GM23338 (cell line): ENCODE measurements around the gene MATR3. TPM values are rescaled to one million over a fixed set of nuclear protein-coding genes. Genes with fewer than 3 reads are reported as not detected.

Experiments
- ATAC-seq: fragments of 200-7000 bp; cut with Tn5 transposase; 3 replicates; pipeline ENCODE4 v1.9.1; 2020
- DNase-seq: peaks from one replicate; pipeline ENCODE4 v3.0.0-alpha.2; 2015; ENCODE audit warnings: low spot score
- H2AFZ ChIP-seq: fragments of 200-600 bp; sonication (generic); 2 replicates; pipeline ENCODE4 v1.8.0; 2016; ENCODE audit warnings: antibody characterized with exemption, mild to moderate bottlenecking, moderate library complexity
- H3F3A ChIP-seq: fragments of 200-600 bp; sonication (generic); replicated peaks from 2 replicates; pipeline ENCODE4 v1.8.0; 2017; ENCODE audit warnings: antibody characterized with exemption, mixed run types, low read depth
- H3K27ac ChIP-seq: fragments of 200-600 bp; sonication (generic); 2 replicates; pipeline ENCODE4 v1.6.1; 2016; ENCODE audit warnings: low read depth
- H3K27me3 ChIP-seq: fragments of 200-600 bp; sonication (generic); 2 replicates; pipeline ENCODE4 v1.8.0; 2016; ENCODE audit warnings: mild to moderate bottlenecking, mixed run types, moderate library complexity; ENCODE audit not compliant: insufficient read depth
- H3K36me3 ChIP-seq: fragments of 200-600 bp; sonication (generic); 2 replicates; pipeline ENCODE4 v1.8.0; 2016; ENCODE audit warnings: mild to moderate bottlenecking; ENCODE audit not compliant: insufficient read depth
- H3K4me1 ChIP-seq: fragments of 200-600 bp; sonication (generic); 2 replicates; pipeline ENCODE4 v1.8.0; 2016; ENCODE audit warnings: mild to moderate bottlenecking, moderate library complexity; ENCODE audit not compliant: insufficient read depth
- H3K4me2 ChIP-seq: fragments of 200-600 bp; sonication (generic); 2 replicates; pipeline ENCODE4 v1.7.1; 2017; ENCODE audit warnings: mixed run types
- H3K4me3 ChIP-seq: fragments of 200-600 bp; sonication (generic); 2 replicates; pipeline ENCODE4 v1.6.1; 2016; ENCODE audit warnings: mixed run types
- H3K79me2 ChIP-seq: fragments of 200-600 bp; sonication (generic); replicated peaks from 2 replicates; pipeline ENCODE4 v1.8.0; 2017; ENCODE audit warnings: mild to moderate bottlenecking; ENCODE audit not compliant: insufficient read depth
- H3K9me2 ChIP-seq: fragments of 200-600 bp; sonication (generic); 2 replicates; pipeline ENCODE4 v1.8.0; 2017; ENCODE audit not compliant: insufficient read depth
- H4K20me1 ChIP-seq: fragments of 200-600 bp; sonication (generic); replicated peaks from 2 replicates; pipeline ENCODE4 v1.8.0; 2017; ENCODE audit warnings: mild to moderate bottlenecking; ENCODE audit not compliant: insufficient read depth
- H3K27ac Mint-ChIP-seq: 2 replicates; pipeline ENCODE4 v1.8.0; 2020; ENCODE audit warnings: inconsistent platforms, mild to moderate bottlenecking, moderate library complexity, mixed read lengths
- H3K27me3 Mint-ChIP-seq: 3 replicates; pipeline ENCODE4 v1.8.0; 2022; ENCODE audit warnings: low read depth, mild to moderate bottlenecking, moderate library complexity, mixed read lengths, inconsistent platforms; ENCODE audit not compliant: insufficient read depth, poor library complexity
- H3K36me3 Mint-ChIP-seq: 3 replicates; pipeline ENCODE4 v1.8.0; 2021; ENCODE audit warnings: low read depth, mild to moderate bottlenecking, inconsistent platforms, moderate library complexity, mixed read lengths
- H3K4me1 Mint-ChIP-seq: 3 replicates; pipeline ENCODE4 v1.8.0; 2020; ENCODE audit warnings: mild to moderate bottlenecking, inconsistent platforms, mixed read lengths
- H3K4me3 Mint-ChIP-seq: 3 replicates; pipeline ENCODE4 v1.8.0; 2021; ENCODE audit warnings: moderate library complexity, mild to moderate bottlenecking, inconsistent platforms, mixed read lengths
- H3K9me3 Mint-ChIP-seq: 3 replicates; pipeline ENCODE4 v1.8.0; 2020; ENCODE audit warnings: moderate library complexity, mild to moderate bottlenecking, inconsistent platforms, mixed read lengths
- CREB1 ChIP-seq: fragments of 250-450 bp; sonication (Bioruptor Pico); IDR thresholded peaks from 2 replicates; pipeline ENCODE4 v1.5.0; 2020; ENCODE audit warnings: low read depth, mild to moderate bottlenecking, moderate library complexity
- EZH2 ChIP-seq: fragments of 200-600 bp; sonication (generic); IDR thresholded peaks from one replicate; pipeline ENCODE4 v1.8.0; 2017; ENCODE audit warnings: antibody characterized with exemption, mild to moderate bottlenecking, low read depth; ENCODE audit not compliant: unreplicated experiment
- EZH2phosphoT487 ChIP-seq: fragments of 200-600 bp; sonication (generic); IDR thresholded peaks from one replicate; pipeline ENCODE4 v1.8.1; 2018; ENCODE audit warnings: antibody characterized with exemption; ENCODE audit not compliant: unreplicated experiment
- NANOG ChIP-seq: IDR thresholded peaks from 2 replicates; pipeline ENCODE4 v1.6.1; 2016; ENCODE audit warnings: antibody characterized with exemption, borderline replicate concordance
- POLR2AphosphoS5 ChIP-seq: IDR thresholded peaks from 2 replicates; pipeline ENCODE4 v1.6.1; 2016; ENCODE audit warnings: antibody characterized with exemption, low read depth
- STAT1 ChIP-seq: IDR thresholded peaks from one replicate; pipeline ENCODE4 v1.6.1; 2016; ENCODE audit warnings: antibody characterized with exemption; ENCODE audit not compliant: unreplicated experiment
- ZNF114 ChIP-seq: fragments of 250-450 bp; sonication (Bioruptor Pico); IDR thresholded peaks from 2 replicates; pipeline ENCODE4 v1.5.0; 2020; ENCODE audit warnings: mild to moderate bottlenecking, moderate library complexity
- ZNF331 ChIP-seq: fragments of 250-450 bp; sonication (Bioruptor Pico); IDR thresholded peaks from 2 replicates; pipeline ENCODE4 v1.5.0; 2020; ENCODE audit warnings: low read depth, mild to moderate bottlenecking, moderate library complexity
- polyA plus RNA-seq: library from polyadenylated mRNA; unstranded; fragments of >200 nt; fragmentation: Nextera tagmentation; extraction: Ambion mirVana; gene quantifications from 2 replicates; pipeline ENCODE4 v1.2.1, GENCODE V29; 2016
- total RNA-seq: library from RNA; depleted of rRNA; stranded (reverse); fragments of >200 nt; shearing (Covaris generic); gene quantifications from 2 replicates; pipeline ENCODE4 v1.2.3, GENCODE V29; 2014
- TF ChIP-seq, protein P1 (sequence below), 2 experiments: fragments of 200-600 bp in 1 of 2; sonication (generic) in 1 of 2; conservative IDR thresholded peaks; 2 replicates each; pipeline versions ENCODE4 v1.5.1 to v1.6.1; 2016 to 2017; ENCODE audit warnings: antibody characterized with exemption in 2 of 2, low read depth in 2 of 2, mild to moderate bottlenecking in 2 of 2, moderate library complexity in 1 of 2
- TF ChIP-seq, protein P2 (sequence below): IDR thresholded peaks from 2 replicates; pipeline ENCODE4 v1.6.1; 2016; ENCODE audit warnings: antibody characterized with exemption
- TF ChIP-seq, protein P3 (sequence below): IDR thresholded peaks from one replicate; pipeline ENCODE4 v1.6.1; 2018; ENCODE audit warnings: antibody characterized with exemption; ENCODE audit not compliant: unreplicated experiment

Gene MATR3
- total and polyA plus RNA-seq, 2 experiments from 2014 or later = 278 to 506 TPM

DNA sequence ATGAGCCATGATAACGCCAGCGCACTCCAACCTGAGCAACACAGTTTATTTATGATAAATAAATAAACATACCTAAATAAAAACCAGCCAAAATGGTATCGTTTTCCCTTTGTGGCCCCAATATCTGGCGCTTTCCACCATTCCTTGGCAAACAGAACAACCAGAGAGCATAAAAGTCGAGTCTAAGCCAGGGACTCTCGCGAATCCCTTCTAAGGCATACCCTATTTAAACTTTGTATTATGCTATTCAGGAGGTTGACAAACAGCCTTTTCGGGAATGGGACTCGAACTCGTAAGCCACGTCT, 386 bp upstream of the MATR3 start (continued):
- TF ChIP-seq CREB1 (CRISPR knock-in tag) = no peak
- TF ChIP-seq STAT1 = no peak

DNA sequence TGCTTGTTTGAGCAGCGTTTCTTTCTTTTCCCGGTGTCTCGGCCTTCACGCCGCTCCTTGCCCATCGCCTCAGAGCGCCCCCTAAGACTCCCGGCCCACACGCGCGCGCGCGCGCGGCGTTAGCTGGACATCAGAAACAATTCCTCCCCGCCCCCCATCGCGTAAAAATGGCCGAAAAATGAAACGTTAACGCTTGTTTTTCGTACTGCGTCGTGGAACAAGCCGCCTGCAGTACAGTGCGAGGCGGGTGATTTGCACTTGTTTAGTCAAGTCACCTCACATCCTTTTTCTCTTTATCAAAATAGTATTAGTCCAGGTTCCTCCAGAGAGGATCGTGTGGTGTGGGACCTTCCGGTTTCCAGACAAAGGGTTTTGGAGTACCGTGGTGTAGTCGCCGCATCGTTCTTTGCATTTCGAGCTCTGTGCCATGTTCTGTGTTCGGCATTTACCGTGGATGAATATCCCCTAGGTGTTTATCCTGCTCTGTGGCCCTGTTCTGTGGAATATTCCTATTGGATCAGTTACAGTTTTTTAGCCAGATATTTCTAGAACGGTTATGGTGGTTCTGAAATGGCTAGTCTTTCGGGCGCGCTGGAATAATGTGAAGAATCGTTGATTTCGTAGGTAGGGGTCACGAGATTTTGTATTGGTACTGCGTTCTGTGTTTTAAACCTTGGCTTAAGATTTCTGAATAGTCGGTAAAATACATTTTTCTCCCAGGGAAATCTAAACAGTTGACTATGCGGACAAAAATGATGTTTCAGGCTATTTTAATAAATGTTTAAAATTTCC, 1.0 kb downstream of the MATR3 start:
- Histone ChIP-seq H3K27me3 (no peaks in the 10 kb centered on the region), H3K36me3 (no peaks in the 10 kb centered on the region), H3K27ac (peak overlapping the region; percentile 95), H3K9me2 (no peaks in the 10 kb centered on the region), H3K4me1 (peaks cover 31% of the 10 kb centered on the region), H2AFZ (no peak overlapping the region), H3K79me2 (peaks cover 58% of the 10 kb centered on the region), H3K4me3 (peak overlapping the region; percentile 88), H3F3A (peaks cover 22% of the 10 kb centered on the region), H4K20me1 (peaks cover 41% of the 10 kb centered on the region), H3K4me2 (peak overlapping the region; percentile 83)
- H3K27ac Mint-ChIP-seq = peak overlapping the region; percentile 100
- DNase-seq (peak; percentile 73), ATAC-seq (peak; percentile 19)
- H3K9me3 Mint-ChIP-seq = 0 out of 3 replicates have a peak, but pooled peaks cover 6% of the 10 kb centered on the region
- H3K36me3 Mint-ChIP-seq = peaks cover 38% of the 10 kb centered on the region
- H3K4me3 Mint-ChIP-seq = peak overlapping the region; percentile 100
- peaks cover 41% of the 10 kb centered on the region for H3K4me1 Mint-ChIP-seq
- TF ChIP-seq CREB1 (CRISPR knock-in tag) (no peak), EZH2 (no peak), POLR2AphosphoS5 (no peak; the same call in 1 of the 2 replicates)
- TF ChIP-seq, protein P1, sequence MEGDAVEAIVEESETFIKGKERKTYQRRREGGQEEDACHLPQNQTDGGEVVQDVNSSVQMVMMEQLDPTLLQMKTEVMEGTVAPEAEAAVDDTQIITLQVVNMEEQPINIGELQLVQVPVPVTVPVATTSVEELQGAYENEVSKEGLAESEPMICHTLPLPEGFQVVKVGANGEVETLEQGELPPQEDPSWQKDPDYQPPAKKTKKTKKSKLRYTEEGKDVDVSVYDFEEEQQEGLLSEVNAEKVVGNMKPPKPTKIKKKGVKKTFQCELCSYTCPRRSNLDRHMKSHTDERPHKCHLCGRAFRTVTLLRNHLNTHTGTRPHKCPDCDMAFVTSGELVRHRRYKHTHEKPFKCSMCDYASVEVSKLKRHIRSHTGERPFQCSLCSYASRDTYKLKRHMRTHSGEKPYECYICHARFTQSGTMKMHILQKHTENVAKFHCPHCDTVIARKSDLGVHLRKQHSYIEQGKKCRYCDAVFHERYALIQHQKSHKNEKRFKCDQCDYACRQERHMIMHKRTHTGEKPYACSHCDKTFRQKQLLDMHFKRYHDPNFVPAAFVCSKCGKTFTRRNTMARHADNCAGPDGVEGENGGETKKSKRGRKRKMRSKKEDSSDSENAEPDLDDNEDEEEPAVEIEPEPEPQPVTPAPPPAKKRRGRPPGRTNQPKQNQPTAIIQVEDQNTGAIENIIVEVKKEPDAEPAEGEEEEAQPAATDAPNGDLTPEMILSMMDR (conservative IDR thresholded peaks at IDR 0.05; ENCODE audit: low read depth in 2 of 2) = peak in 1 of 2 experiments; percentile 41; a peak in 2 of 4 replicates
- TF ChIP-seq, protein P2, sequence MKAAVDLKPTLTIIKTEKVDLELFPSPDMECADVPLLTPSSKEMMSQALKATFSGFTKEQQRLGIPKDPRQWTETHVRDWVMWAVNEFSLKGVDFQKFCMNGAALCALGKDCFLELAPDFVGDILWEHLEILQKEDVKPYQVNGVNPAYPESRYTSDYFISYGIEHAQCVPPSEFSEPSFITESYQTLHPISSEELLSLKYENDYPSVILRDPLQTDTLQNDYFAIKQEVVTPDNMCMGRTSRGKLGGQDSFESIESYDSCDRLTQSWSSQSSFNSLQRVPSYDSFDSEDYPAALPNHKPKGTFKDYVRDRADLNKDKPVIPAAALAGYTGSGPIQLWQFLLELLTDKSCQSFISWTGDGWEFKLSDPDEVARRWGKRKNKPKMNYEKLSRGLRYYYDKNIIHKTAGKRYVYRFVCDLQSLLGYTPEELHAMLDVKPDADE = 0 out of 2 replicates have a peak, but pooled peaks have one; percentile 40
- H3K27me3 Mint-ChIP-seq = peaks cover 29% of the 10 kb centered on the region

DNA sequence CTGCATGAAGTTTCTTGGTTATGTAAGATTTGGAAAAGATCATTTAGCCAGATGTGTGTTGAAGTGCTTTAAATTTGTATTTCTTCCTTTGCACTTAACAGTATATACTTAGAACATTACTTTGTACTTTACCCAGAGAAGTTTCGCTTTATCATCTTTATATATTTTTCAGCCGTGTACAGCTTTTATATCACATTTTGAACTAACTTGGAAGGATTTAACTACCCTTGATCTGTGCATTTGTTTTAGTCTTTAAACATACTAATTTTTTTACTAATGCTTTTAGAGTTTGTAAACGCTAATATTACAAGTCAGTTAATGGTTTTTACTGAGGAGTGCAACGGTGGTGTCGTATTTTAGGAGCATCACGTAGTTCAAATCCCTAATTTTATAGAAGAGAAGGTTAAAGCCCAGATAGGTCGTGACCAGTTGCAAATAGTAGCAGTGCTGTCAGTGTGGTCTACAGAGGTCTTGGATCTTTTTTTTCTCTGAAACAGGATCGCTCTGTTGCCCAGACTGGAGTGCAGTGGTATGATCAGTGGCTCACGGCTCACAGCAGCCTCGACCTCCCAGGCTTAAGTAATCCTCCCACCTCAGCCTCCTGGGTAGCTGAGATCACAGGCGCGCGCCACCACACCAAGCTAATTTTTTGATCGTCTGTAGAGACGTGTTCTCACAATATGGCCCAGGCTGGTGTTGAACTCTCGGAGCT, 2.0 kb downstream of the MATR3 start:
- H3K79me2 ChIP-seq = peaks cover 67% of the 10 kb centered on the region
- H3F3A ChIP-seq = peaks cover 16% of the 10 kb centered on the region
- H2AFZ ChIP-seq = no peak overlapping the region
- Mint-ChIP-seq H3K36me3 (peaks cover 37% of the 10 kb centered on the region), H3K4me1 (peaks cover 48% of the 10 kb centered on the region), H3K27ac (peak overlapping the region; percentile 100), H3K27me3 (peaks cover 29% of the 10 kb centered on the region), H3K4me3 (peak overlapping the region; percentile 100), H3K9me3 (0 out of 3 replicates have a peak, but pooled peaks cover 6% of the 10 kb centered on the region)
- H3K27ac ChIP-seq = peak overlapping the region; percentile 95
- no peaks in the 10 kb centered on the region for H3K27me3 ChIP-seq
- no peak for DNase-seq
- no peaks in the 10 kb centered on the region for H3K9me2 ChIP-seq
- no peak for ATAC-seq
- peak overlapping the region; percentile 88 for H3K4me3 ChIP-seq
- H3K4me1 ChIP-seq = peaks cover 31% of the 10 kb centered on the region
- H3K36me3 ChIP-seq = no peaks in the 10 kb centered on the region
- H4K20me1 ChIP-seq = peaks cover 50% of the 10 kb centered on the region
- peak overlapping the region; percentile 83 for H3K4me2 ChIP-seq
- TF ChIP-seq, protein P2 = no peak
- TF ChIP-seq EZH2 = no peak
- TF ChIP-seq ZNF331 (CRISPR knock-in tag) = no peak
- TF ChIP-seq CREB1 (CRISPR knock-in tag) = no peak
- no peak for TF ChIP-seq EZH2phosphoT487
- no peak for TF ChIP-seq ZNF114
- TF ChIP-seq NANOG = no peak
- no peak for TF ChIP-seq STAT1
- TF ChIP-seq, protein P3, sequence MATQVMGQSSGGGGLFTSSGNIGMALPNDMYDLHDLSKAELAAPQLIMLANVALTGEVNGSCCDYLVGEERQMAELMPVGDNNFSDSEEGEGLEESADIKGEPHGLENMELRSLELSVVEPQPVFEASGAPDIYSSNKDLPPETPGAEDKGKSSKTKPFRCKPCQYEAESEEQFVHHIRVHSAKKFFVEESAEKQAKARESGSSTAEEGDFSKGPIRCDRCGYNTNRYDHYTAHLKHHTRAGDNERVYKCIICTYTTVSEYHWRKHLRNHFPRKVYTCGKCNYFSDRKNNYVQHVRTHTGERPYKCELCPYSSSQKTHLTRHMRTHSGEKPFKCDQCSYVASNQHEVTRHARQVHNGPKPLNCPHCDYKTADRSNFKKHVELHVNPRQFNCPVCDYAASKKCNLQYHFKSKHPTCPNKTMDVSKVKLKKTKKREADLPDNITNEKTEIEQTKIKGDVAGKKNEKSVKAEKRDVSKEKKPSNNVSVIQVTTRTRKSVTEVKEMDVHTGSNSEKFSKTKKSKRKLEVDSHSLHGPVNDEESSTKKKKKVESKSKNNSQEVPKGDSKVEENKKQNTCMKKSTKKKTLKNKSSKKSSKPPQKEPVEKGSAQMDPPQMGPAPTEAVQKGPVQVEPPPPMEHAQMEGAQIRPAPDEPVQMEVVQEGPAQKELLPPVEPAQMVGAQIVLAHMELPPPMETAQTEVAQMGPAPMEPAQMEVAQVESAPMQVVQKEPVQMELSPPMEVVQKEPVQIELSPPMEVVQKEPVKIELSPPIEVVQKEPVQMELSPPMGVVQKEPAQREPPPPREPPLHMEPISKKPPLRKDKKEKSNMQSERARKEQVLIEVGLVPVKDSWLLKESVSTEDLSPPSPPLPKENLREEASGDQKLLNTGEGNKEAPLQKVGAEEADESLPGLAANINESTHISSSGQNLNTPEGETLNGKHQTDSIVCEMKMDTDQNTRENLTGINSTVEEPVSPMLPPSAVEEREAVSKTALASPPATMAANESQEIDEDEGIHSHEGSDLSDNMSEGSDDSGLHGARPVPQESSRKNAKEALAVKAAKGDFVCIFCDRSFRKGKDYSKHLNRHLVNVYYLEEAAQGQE = no peak
- TF ChIP-seq POLR2AphosphoS5 = no peak
